HG02970 (cell line): ENCODE measurements around the gene OR2T8.

Source experiments
- ATAC-seq: cut with Tn5 transposase; IDR thresholded peaks from one replicate; pipeline ENCODE4 v1.9.1; 2021; ENCODE audit warnings: mild to moderate bottlenecking, moderate library complexity, moderate number of reproducible peaks; ENCODE audit not compliant: unreplicated experiment, low FRiP score

Gene OR2T8

DNA sequence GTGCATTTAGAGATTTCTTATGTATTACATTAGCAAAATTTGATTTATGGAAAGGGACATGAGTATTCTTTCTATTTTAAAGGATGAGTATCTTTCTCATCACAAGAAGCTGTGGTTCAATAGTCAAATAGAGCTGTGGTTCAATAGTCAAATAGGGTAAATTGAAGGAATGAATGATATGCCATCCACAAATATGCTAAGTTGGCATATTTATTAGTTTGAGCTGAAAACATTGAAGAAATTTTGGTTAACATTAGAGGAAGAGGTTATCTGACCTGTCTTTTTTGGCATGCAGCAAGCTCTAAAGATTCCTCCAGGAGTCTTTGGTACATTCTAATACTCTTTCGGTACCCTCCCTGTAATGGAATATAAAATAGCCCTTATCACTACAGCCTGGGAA is 33.4 kb downstream of the OR2T8 start:
- ATAC-seq, result no peak

DNA sequence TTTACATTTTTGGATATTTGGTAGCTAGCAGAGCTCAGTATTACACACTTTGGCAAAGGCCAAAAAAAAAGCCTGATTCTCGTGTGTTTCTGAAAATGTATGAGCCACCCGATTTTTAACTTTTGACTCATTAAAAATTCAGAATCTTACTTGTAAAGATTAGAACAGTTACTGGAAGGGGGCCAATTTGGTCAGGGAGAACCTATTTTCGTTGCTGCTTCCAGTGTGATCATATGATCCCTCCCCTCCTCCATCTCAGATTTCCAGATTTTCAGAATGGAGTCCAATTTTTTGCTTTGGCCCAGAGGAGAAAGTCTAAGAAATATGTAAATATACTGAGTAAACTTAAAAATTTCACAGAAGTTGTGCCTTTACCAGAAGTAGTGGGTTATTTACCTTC is 41.7 kb downstream of the OR2T8 start:
- no peak for ATAC-seq

DNA sequence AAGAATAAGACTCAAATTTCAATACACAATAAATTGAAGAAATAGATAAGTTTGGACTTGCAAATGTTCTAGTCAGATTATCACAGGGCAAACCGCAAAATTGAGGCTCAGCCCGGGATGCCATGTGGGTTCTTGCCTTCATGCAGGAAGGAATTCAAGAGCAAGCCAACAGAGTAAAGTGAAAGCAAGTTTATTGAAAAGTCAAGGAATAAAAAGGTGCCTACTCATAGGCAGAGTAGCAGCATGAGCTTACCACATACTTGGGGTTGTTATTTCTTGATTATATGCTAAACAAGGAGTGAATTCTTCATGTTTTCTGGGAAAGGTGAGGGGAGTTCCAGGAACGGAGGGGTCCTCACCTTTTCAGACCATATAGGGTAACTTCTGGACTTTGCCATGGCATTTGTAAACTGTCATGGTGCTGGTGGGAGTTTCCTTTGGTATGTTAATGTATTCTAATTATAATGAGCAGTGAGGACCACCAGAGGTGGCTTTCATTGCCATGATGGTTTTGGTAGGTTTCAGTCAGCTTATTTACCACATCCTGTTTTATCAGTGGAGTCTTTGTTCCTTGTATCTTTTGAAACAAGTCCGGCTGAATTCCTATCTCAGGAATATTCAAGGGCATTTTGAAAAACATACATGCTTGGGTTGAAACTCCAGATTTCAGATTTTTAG is 43.0 kb downstream of the OR2T8 start:
- ATAC-seq, result no peak

DNA sequence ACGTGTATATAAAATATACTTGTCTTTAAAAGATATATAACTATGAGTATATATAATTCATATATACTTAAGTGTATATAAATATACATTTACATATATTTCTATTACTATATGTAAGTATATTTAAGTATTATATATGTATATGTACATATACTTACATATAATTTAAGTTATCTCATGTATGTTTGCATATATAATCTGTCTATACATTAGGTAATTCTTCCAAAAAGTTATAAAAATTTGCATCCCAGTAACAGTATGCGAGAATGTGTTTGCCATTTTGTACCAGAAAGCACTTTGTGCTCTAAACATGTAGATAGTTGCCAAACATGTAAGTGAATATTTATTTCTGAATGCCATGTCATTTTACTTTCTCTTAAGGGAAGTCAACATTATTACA is 44.9 kb downstream of the OR2T8 start, which contains the start of gene OR2AK2:
TSS of gene OR2AK2 (plus strand) at position 301 of the 400 bp plus-strand sequence. CDS start 144 bp downstream, outside the sequence.
- ATAC-seq, result no peak

DNA sequence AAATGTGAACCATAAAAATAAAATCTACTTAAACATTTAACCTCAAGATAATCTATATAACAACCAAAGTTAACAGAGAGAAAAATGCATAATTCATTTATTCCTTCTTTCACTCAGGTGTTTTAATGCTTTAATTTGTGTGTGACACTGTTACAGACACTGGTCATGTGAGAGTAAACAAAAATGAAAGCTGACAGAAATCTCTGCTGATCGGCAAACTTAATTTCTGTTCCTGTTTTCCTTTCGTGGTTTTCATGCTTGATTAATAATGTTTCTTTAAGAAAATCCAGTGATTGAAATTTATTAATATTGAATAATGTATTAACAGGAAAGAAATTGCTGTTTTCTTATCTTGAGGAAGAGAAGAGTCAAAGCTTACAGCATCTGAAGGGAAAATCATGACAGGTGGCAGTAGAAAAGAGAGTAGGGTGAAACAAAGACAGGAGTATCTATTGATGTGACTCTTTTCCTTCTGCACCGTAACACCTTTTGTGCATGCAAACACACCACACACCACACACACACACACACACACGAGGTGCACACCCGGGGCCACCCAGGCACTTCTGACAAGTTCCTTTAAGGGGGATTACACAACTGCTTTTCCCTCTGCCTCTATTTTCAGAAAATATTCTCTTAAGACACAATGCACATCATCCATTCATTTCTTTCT is 46.6 kb downstream of the OR2T8 start:
- peak; percentile 74 for ATAC-seq
